22Rv1 (cell line): ENCODE data around the gene PLA2G2E.

Experiments
- CTCF ChIP-seq: fragments of 450-650 bp; IDR thresholded peaks from 2 replicates; pipeline ENCODE4 v1.5.1; 2017; ENCODE audit warnings: mild to moderate bottlenecking
- ZFX ChIP-seq: fragments of 450-650 bp; IDR thresholded peaks from 2 replicates; pipeline ENCODE4 v1.6.1; 2017; ENCODE audit warnings: antibody characterized with exemption, borderline replicate concordance

DNA sequence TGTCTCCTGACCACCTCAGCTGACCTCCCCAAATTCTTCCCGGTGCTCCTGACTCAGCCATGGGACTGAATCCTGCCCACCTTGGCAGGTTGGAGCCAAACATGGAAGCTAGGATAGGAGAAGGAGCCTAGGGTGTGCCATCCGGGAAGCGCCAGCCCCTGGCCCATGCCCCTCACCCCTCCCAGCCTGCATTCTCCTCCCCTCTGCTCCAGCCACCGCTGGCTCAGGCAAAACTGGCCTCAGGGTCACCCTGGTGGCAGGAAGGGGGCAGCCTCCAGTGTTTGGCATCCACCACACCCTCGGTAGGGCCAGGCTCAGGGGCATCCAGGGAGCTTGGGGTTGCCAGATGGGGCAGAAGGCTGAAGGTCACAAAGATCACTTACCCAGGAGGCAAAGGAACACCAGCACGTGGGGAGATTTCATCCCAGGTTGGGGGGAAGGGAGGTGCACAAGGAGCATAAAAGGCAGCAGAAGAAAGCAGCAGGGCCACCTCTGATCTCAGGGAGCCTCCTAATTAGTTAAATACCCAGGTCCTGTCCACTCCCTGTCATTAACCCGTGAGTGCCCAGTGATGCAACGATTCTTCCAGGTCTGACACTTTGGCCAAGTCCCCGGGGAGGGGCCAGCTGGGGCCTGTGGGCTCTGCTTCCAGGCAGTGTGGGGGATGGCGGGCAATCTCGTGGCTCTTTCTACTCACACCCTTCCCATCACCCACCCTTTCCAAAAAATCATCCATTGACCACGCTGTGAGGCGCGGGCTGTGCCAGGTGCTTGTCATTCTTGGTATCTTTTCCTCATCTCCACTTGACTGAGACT, at the start of gene PLA2G2E:
- TF ChIP-seq CTCF (no peak), ZFX (no peak)
